A204.1 (cell line): ENCODE measurements around the gene IARS2.
"Not testable (repeated sequence)": the region's sequence is repeated elsewhere in the genome, so short reads cannot be mapped to it uniquely, and the experiment has no call there.

Source experiments
- FAIRE-seq: peaks from 2 replicates; lab custom pipeline; 2012; peaks lifted over from hg19 to GRCh38; lab: Jason Lieb, UNC

IARS2 gene

DNA sequence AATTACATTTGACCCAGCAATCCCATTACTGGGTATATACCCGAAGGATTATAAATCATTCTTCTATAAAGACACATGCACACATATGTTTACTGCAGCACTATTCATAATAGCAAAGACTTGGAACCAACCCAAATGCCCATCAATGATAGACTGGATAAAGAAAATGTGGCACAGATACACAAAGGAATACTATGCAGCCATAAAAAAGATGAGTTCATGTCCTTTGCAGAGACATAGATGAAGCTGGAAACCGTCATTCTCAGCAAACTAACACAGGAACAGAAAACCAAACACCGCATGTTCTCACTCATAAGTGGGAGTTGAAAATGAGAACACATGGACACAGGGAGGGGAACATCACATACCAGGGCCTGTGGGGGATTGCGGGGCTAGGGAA is 76.0 kb downstream of the IARS2 start:
- FAIRE-seq = not testable (repeated sequence)

DNA sequence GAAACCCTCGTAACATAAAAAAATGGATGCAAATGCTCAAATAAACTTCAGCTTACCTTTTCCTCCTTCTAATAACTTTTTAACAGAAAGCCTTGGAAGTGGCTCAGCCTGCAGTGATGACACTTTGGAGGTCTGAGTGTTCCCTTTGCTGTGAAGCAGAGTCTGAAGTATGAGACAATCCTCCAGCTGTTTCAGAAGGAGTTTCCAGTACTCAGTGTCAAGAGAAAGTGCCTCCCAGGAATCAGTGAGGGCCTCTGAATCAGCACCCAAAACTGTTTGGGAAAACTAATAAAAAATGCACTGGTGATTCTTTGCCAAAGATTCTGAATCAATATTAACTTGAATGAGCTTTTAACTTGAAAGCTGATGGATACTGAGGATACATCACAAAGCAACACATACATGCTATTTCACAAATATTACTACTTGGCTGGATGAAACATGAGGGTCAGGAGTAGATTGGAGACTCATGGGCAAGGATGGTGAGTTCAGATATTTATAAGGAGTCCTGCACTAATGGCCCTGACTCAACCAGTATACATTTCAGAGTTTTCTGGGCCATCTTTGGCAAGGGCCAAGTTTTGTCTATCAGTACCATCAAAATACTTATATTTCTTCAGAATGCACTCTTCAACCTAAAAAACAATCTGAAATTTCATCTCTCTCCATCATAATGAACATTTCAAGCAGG is 77.0 kb downstream of the IARS2 start:
- no peak for FAIRE-seq

DNA sequence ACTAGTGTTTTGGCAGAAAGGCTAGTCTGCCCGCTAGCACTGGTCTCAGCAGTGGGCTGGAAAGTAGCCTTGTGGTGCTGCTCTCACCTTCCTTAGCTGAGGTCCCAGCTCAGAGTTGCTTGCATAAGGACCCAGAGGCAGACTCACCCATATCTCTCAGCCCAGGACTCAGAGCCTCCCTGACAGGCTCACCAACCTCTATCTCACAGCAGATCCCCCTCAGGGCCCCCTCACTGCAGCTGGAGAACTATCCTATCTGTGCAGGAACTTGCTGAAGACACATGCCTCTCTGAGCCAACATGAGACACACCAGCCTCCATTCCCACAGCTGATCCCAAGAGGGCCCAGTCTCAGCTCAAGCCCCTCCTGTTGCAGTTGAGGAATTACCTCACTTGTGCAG is 82.6 kb downstream of the IARS2 start:
- no peak for FAIRE-seq

DNA sequence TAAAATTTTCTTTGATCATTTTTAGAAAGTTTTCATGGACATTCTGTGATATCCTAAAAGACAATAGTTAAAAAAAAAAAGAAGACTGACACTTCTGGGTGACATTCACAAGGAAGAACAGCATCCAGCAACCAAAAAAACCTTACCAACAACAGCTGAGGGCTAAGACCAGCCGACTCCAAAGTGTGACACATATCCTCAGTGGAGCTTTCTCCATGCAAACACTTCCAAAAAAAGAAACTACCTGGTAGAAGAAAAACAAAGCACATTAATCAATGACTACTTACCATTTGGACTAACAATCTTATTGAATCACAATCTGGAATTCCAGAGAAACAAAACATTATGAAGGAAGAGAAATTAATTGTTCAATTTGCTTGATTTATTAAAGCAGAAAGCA is 88.2 kb downstream of the IARS2 start:
- no peak for FAIRE-seq

DNA sequence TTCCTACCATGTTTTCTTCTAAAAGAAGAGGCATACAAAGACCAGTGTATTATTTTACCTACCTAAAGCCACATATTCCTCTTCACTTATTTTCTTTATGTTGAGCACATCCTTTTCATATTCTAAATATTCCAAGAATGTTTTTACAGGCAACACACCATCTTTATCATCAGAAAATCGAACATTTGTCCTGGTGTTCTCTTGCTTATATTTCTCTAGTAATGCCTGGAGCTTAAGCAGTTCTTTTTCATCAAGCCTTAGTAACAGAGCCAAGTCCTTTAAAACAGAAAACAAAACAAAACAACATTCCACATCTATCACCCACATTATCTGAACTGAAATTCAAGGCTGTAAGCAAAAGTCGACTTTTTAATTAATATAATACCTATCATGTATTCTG is 88.7 kb downstream of the IARS2 start:
- FAIRE-seq = no peak

DNA sequence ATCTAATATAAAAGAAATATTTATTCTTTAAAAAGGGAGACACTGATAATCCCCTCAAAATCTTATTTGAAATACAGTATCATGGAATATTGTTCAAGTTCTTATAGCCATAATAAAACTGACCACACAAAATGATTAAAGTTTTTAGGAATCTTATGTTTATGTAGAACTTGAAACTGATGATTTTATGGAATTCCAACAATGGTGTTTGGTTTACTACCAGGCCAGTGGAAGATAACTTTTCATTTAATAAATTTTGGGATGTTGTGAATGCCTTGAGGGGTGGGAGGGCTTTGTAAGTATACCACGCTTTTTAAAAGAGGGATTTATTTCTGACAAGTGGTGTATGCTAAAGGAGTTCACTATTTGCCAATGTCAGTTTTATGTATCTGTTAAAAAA is 90.6 kb downstream of the IARS2 start:
- FAIRE-seq = peak; percentile 52

DNA sequence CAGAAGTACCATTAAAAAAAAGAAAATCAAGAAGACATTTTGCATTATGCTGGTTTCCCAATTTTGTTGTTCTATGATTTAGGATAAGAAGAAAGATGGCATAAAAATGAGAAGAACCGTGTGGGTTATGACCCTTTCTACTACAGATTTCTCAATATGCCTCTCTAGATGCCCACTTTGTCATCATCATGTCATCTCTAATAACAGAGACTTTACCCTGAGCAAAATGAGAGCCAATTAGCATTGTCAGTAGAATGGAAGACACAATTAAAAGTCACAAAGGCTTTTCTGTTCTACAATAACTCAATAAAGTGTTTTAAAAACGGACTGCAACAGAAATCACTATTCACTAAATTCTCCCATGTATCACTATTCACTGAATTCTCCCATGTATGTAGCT is 92.8 kb downstream of the IARS2 start:
- no peak for FAIRE-seq

DNA sequence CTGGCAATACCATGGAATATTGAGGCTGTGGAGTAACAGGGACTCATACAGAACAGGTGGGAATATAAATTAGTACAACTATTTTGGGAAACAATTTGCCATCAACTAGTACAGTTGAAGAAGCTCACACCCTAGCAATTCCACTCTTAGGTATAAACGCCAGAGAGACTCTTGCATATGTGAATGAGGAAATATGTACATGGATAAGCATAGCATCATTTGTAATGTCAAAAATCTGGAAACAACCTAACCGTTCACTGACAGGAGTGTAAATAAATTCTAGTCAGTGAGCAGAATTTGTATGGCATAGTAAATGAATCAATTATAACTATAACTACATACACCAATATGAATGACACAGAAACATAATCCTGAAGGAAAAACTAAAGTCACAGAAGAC is 94.6 kb downstream of the IARS2 start:
- no peak for FAIRE-seq

DNA sequence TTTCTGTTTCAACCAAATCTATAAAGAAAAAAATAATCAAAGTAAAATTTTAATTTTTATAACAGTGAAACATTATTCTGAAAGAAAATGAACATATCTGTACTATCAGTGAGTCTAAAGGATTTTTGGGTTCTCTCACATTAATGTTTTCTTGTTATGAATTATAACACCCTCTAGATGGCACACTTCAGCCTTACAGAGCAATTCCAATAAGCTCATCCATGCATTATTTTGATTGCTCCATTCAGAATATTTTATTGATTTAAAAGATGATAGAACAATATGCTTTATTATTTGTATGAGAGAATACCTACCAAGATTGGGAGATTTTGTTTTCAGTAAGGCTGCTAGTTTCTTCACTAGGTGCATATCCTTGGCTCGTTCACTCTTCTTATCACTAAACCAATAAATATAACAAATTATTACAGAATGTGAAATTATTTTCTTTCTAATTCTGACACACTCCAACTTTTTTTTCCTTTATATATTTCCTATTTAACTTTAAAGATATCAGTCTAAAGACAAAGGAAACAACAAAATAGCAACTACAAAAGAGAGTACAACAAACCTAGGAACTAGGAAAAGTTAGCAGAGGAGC is 95.9 kb downstream of the IARS2 start:
- peak; percentile 97 for FAIRE-seq

DNA sequence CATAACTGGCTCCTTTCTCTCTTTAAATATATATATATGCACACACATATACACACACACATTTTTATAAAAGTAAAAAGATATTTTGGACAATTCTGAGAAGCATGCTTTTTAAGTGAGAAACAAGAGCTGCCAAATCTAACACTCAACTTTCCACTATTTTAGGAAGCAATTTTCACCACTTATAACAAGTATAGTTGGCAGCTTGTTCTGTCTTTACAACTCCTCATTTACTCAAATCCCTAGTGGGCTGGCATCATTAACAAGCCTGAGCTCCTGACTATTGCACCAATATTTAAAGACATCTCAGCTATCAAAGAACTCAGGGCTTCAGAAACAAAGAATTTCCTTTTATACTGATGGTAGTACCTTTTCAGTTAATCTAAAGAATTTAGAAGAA is 101.8 kb downstream of the IARS2 start:
- no peak for FAIRE-seq
